CD14-positive monocyte (primary cell): ENCODE results near the gene HLCS. TPM values are rescaled to one million over a fixed set of nuclear protein-coding genes. Genes with fewer than 3 reads are reported as not detected.

ENCODE experiments used
- DNase-seq, 3 donors: peaks; one replicate each; pipeline ENCODE4 v3.0.0-alpha.2; 2011 to 2022
- H2AFZ ChIP-seq: 2 replicates; pipeline ENCODE4 v1.6.0; 2012; ENCODE audit warnings: mild to moderate bottlenecking, low read depth, low read length, inconsistent platforms; ENCODE audit not compliant: insufficient read depth, poor library complexity, severe bottlenecking
- H3K27ac ChIP-seq, 2 donors: 1 replicate in 1 of 2; 2 replicates in 1 of 2; pipeline ENCODE4 v1.5.1; 2012 to 2013; ENCODE audit warnings: low read length in 2 of 2, control low read depth in 1 of 2, inconsistent platforms in 1 of 2, low read depth in 1 of 2, mild to moderate bottlenecking in 1 of 2
- H3K27me3 ChIP-seq, 2 donors: one replicate each; pipeline versions ENCODE4 v1.6.0 to v1.6.1; 2011 to 2013; ENCODE audit warnings: low read length in 2 of 2; ENCODE audit not compliant: control insufficient read depth in 2 of 2, insufficient read depth in 2 of 2
- H3K36me3 ChIP-seq, 2 donors: replicated peaks in 1 of 2; 1 replicate in 1 of 2; 2 replicates in 1 of 2; pipeline versions ENCODE4 v1.5.1 to v1.6.1; 2012 to 2013; ENCODE audit warnings: low read length in 2 of 2, control low read depth in 1 of 2, inconsistent platforms in 1 of 2, mild to moderate bottlenecking in 1 of 2; ENCODE audit not compliant: insufficient read depth in 2 of 2, control insufficient read depth in 1 of 2
- H3K4me1 ChIP-seq, 2 donors: 1 replicate in 1 of 2; 2 replicates in 1 of 2; pipeline versions ENCODE4 v1.5.1 to v1.6.1; 2012 to 2013; ENCODE audit warnings: low read length in 2 of 2, control low read depth in 1 of 2, inconsistent platforms in 1 of 2, mild to moderate bottlenecking in 1 of 2, moderate library complexity in 1 of 2; ENCODE audit not compliant: insufficient read depth in 2 of 2, control insufficient read depth in 1 of 2
- H3K4me2 ChIP-seq: replicated peaks from 2 replicates; pipeline ENCODE3; 2012; ENCODE audit warnings: low read length, moderate library complexity, mild to moderate bottlenecking; ENCODE audit not compliant: poor library complexity, severe bottlenecking; ENCODE audit errors: extremely low read depth
- H3K4me3 ChIP-seq, 3 experiments: fragments of 200-600 bp in 1 of 3; sonication (generic) in 1 of 3; replicated peaks in 1 of 3; 1 replicate in 2 of 3; 2 replicates in 1 of 3; pipeline ENCODE4 v1.5.1; 2011 to 2013; ENCODE audit warnings: low read length in 3 of 3, mild to moderate bottlenecking in 3 of 3, control low read depth in 2 of 3, low read depth in 2 of 3, inconsistent platforms in 1 of 3, moderate library complexity in 1 of 3
- H3K79me2 ChIP-seq: 2 replicates; pipeline ENCODE4 v1.6.0; 2012; ENCODE audit warnings: mild to moderate bottlenecking, control low read depth, inconsistent platforms, low read length, moderate library complexity; ENCODE audit not compliant: insufficient read depth
- H3K9ac ChIP-seq: 2 replicates; pipeline ENCODE4 v1.6.0; 2017; ENCODE audit warnings: low read length, mild to moderate bottlenecking; ENCODE audit not compliant: insufficient read depth, poor library complexity, severe bottlenecking
- H3K9me3 ChIP-seq, 2 donors: replicated peaks in 1 of 2; 1 replicate in 1 of 2; 2 replicates in 1 of 2; pipeline versions ENCODE4 v1.5.1 to v1.6.1; 2012 to 2013; ENCODE audit warnings: low read length in 2 of 2, control low read depth in 1 of 2; ENCODE audit not compliant: control insufficient read depth in 1 of 2, insufficient read depth in 1 of 2
- H4K20me1 ChIP-seq: 2 replicates; pipeline ENCODE4 v1.6.0; 2012; ENCODE audit warnings: mild to moderate bottlenecking, low read length, control low read depth, moderate library complexity; ENCODE audit not compliant: insufficient read depth
- H3K27ac Mint-ChIP-seq, 7 donors: one replicate each; pipeline ENCODE4 v1.8.0; 2020; ENCODE audit warnings: mild to moderate bottlenecking in 7 of 7, mixed read lengths in 7 of 7, moderate library complexity in 6 of 7, inconsistent platforms in 2 of 7
- H3K27me3 Mint-ChIP-seq, 3 donors: one replicate each; pipeline ENCODE4 v1.8.0; 2021 to 2022; ENCODE audit warnings: low read depth in 3 of 3, mild to moderate bottlenecking in 3 of 3, mixed read lengths in 3 of 3, moderate library complexity in 3 of 3, inconsistent platforms in 1 of 3
- H3K36me3 Mint-ChIP-seq, 2 donors: one replicate each; pipeline ENCODE4 v1.8.0; 2020; ENCODE audit warnings: mixed read lengths in 2 of 2, inconsistent platforms in 1 of 2, mild to moderate bottlenecking in 1 of 2
- H3K4me1 Mint-ChIP-seq: one replicate; pipeline ENCODE4 v1.8.0; 2020; ENCODE audit warnings: mild to moderate bottlenecking, mixed read lengths
- H3K4me3 Mint-ChIP-seq, 2 donors: one replicate each; pipeline ENCODE4 v1.8.0; 2020; ENCODE audit warnings: mild to moderate bottlenecking in 2 of 2, mixed read lengths in 2 of 2, moderate library complexity in 1 of 2
- H3K9me3 Mint-ChIP-seq, 7 donors: one replicate each; pipeline ENCODE4 v1.8.0; 2020 to 2022; ENCODE audit warnings: mixed read lengths in 7 of 7, mild to moderate bottlenecking in 6 of 7, moderate library complexity in 6 of 7, inconsistent platforms in 2 of 7
- WGBS: methylation state at CpG from one replicate; pipeline ENCODE4 v1.1.5; 2013; ENCODE audit warnings: missing lambda C conversion rate; ENCODE audit not compliant: insufficient coverage; 5-methylcytosine and 5-hydroxymethylcytosine counted together
- intact Hi-C, 2 donors: fragments of 100-400 bp; cut with micrococcal nuclease; formaldehyde crosslinking; loops; one replicate each; pipeline versions ENCODE4 v1.15.0 to v1.15.1; 2023
- polyA plus RNA-seq, 3 donors: library from polyadenylated mRNA; depleted of rRNA in 1 of 3; unstranded in 2 of 3; stranded (reverse) in 1 of 3; fragments of 300-500 nt in 2 of 3; fragments of >200 nt in 1 of 3; fragmentation: Illumina TruSeq in 2 of 3; gene quantifications; 1 replicate in 2 of 3; 2 replicates in 1 of 3; pipeline ENCODE4 v1.2.3, GENCODE V29; 2012 to 2021
- TF ChIP-seq, protein P1 (sequence below): fragments of 200-600 bp; IDR thresholded peaks from one replicate; pipeline ENCODE4 v1.8.0; 2022; ENCODE audit warnings: antibody characterized with exemption, mild to moderate bottlenecking

The HLCS gene
- polyA plus RNA-seq, 3 donors = 2.1 to 3.1 (median 2.2) TPM

DNA sequence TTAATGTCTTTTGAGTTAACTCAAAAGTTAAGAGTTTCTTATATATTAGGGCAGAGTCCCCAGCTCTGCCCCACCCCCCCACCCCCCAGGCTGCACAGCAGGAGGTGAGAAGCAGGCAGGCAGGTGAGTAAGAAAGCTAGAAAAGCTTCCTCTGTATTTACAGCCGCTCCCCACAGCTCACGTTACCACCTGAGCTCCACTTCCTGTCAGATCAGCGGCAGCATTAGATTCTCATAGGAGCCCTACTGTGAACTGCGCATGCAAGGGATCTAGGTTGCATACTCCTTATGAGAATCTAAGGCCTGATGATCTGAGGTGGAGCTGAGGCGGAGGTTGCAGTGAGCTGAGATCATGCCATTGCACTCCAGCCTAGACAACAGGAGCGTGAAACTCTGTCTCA is 185.6 kb downstream of the HLCS start:
- 100% methylated on average over 4 of the region's 6 CpGs for WGBS

DNA sequence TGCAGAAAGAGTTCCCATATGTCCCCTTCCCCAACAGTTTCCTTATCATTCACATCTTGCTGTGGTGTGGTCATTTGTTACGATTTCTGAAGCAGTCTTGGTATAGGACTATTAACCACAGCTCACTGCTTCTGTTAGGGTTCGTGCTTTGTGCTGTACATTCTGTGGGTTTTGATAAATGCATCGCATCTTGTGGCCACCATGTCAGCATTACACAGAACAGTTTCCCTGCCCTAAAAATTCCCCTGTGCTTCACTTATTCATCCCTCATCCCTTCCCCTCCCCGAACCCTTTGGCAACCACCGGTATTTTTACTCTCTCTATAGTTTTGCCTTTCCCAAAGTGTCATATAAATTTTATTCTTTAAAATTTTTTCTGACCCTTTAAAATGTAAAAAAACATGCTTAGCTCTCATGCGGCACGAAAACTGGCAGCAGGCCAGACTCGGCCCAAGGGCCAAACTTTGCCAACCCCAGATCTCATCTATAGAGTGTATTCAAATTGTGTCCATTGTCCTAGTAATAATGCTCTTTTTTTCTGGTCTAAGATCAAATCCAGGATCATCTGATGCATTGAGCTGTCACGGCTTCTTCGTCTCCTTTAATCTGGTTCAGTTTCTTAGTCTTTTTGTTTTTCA is 189.4 kb downstream of the HLCS start:
- no peaks in the 10 kb centered on the region for H3K4me1 Mint-ChIP-seq
- intact Hi-C loops = no loop called here

More for the DNA sequence above, 185.6 kb downstream of the HLCS start:
- H3K4me3 ChIP-seq = no peak overlapping the region
- no peak overlapping the region for H2AFZ ChIP-seq
- no peaks in the 10 kb centered on the region for H3K27me3 ChIP-seq
- H3K27ac Mint-ChIP-seq = no peak overlapping the region
- no peak overlapping the region for H3K9ac ChIP-seq
- no peak overlapping the region for H3K4me3 Mint-ChIP-seq
- no peak overlapping the region for H3K4me2 ChIP-seq
- H3K36me3 Mint-ChIP-seq = no peaks in the 10 kb centered on the region
- intact Hi-C loops = no loop called here
- H4K20me1 ChIP-seq = no peaks in the 10 kb centered on the region
- H3K79me2 ChIP-seq = no peaks in the 10 kb centered on the region
- peaks cover 0 to 3% (median 2%) of the 10 kb centered on the region in 3 donors for H3K27me3 Mint-ChIP-seq
- DNase-seq = no peak
- H3K9me3 ChIP-seq = no peaks in the 10 kb centered on the region
- H3K4me1 ChIP-seq = no peaks in the 10 kb centered on the region
- TF ChIP-seq, protein P1, sequence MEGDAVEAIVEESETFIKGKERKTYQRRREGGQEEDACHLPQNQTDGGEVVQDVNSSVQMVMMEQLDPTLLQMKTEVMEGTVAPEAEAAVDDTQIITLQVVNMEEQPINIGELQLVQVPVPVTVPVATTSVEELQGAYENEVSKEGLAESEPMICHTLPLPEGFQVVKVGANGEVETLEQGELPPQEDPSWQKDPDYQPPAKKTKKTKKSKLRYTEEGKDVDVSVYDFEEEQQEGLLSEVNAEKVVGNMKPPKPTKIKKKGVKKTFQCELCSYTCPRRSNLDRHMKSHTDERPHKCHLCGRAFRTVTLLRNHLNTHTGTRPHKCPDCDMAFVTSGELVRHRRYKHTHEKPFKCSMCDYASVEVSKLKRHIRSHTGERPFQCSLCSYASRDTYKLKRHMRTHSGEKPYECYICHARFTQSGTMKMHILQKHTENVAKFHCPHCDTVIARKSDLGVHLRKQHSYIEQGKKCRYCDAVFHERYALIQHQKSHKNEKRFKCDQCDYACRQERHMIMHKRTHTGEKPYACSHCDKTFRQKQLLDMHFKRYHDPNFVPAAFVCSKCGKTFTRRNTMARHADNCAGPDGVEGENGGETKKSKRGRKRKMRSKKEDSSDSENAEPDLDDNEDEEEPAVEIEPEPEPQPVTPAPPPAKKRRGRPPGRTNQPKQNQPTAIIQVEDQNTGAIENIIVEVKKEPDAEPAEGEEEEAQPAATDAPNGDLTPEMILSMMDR = no peak
- no peaks in the 10 kb centered on the region for H3K4me1 Mint-ChIP-seq
- H3K27ac ChIP-seq = no peak overlapping the region
- peaks cover 0 to 3% (median 0%) of the 10 kb centered on the region in 7 donors for H3K9me3 Mint-ChIP-seq
- no peaks in the 10 kb centered on the region for H3K36me3 ChIP-seq

More for the DNA sequence above, 189.4 kb downstream of the HLCS start:
- H3K9ac ChIP-seq = no peak overlapping the region
- H4K20me1 ChIP-seq = no peaks in the 10 kb centered on the region
- 100% methylated on average over 1 of the region's 10 CpGs for WGBS
- H3K79me2 ChIP-seq = no peaks in the 10 kb centered on the region
- no peak overlapping the region for H2AFZ ChIP-seq
- H3K27me3 ChIP-seq = no peaks in the 10 kb centered on the region
- peaks cover 0 to 5% (median 0%) of the 10 kb centered on the region in 3 donors for H3K27me3 Mint-ChIP-seq
- peaks cover 0 to 3% (median 0%) of the 10 kb centered on the region in 7 donors for H3K9me3 Mint-ChIP-seq
- H3K4me1 ChIP-seq = no peaks in the 10 kb centered on the region
- DNase-seq = no peak
- H3K4me2 ChIP-seq = no peak overlapping the region
- H3K27ac Mint-ChIP-seq = no peak overlapping the region
- no peak overlapping the region for H3K4me3 ChIP-seq
- no peaks in the 10 kb centered on the region for H3K9me3 ChIP-seq
- no peaks in the 10 kb centered on the region for H3K36me3 Mint-ChIP-seq
- no peak overlapping the region for H3K4me3 Mint-ChIP-seq
- no peak overlapping the region for H3K27ac ChIP-seq
- TF ChIP-seq, protein P1 = no peak
- no peaks in the 10 kb centered on the region for H3K36me3 ChIP-seq
